GM19099 (cell line): ENCODE results near the gene CDH13.

Source experiments
- POLR2A ChIP-seq: IDR thresholded peaks from 3 replicates; pipeline ENCODE4 v1.6.1; 2011; ENCODE audit warnings: low read depth; ENCODE audit not compliant: insufficient read length; ENCODE audit errors: extremely low read depth

CDH13 gene

DNA sequence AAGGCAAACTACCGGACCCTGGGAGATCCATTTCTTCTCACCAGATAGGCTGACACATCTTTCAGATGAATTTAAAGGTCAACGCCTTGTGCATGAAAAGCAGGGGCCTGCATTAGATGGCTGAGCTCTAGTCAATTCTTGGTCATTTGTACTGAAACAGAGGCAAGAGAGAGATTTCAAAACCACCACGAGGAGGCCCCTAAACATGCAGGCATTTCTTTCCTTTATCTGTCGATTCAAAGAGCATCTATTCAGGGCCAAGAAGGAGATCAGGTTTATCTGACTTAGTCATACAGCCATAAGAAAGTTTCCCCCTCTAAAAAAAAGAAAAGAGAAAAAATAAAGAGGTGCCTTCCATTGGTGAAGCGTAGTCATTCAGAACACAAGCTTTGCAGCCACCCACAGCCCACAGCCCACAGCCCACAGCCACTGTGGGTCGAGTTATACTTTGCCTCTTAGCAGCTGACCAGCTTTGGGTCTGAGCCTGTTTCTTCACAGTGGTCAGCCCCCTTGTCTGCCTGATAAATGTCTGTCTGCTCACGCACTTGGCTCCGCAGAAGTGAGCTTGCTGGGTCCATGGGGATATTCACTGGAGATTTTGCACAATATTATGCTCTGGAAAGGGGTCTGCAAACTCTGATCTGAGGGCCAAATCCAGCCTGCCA lies 207.5 kb downstream of the CDH13 start:
- no peak for TF ChIP-seq POLR2A

DNA sequence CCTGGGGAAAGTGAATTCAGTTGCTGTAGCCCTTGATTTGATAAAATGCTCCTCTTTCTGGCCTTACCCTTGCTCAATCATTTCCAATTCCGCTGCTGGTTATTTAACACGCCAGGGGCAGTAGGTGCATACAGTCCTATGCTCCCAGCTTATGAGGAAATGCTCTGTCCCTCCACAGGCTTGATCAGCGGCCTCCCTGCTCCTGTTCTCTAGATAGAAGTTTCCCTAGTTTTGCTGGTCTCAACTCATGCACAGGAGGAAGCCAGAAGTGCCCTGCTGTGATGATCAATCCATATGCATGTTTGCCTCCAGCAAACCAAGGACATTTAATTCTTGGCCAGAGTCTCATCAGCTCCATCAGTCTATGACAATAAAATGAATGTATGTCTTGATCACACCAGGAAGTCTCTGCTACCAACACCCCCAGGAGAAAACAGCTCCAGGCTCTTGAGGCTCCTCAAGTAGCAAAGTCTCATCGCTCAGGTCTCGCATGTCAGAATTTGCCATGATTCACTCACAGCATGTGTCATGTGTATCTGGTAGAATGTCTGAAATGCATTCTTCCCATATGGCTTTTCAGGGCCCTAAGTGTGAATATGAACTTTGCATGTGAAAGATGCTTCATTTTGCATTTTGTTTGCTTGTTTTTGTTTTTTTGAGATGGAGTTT lies 208.9 kb downstream of the CDH13 start:
- no peak for TF ChIP-seq POLR2A

DNA sequence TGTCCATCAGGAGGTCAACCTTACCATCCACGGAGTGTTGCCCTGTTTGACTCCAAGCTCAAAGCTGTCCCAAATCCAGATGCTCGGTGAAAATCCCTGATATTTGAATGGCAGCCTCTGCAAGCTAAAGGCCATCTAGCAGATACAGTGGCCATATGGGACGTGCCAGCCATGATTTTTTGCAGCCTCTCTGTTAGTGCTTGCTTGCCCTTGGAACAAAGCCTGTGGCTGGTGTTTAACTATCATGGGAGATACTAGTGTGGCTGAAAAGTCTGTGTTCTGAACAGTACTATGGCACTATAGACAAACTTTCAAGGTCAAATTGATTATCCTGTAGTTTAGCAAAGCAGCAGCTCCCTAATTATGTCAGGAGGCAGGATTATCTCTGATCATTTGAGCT lies 214.3 kb downstream of the CDH13 start:
- no peak for TF ChIP-seq POLR2A

DNA sequence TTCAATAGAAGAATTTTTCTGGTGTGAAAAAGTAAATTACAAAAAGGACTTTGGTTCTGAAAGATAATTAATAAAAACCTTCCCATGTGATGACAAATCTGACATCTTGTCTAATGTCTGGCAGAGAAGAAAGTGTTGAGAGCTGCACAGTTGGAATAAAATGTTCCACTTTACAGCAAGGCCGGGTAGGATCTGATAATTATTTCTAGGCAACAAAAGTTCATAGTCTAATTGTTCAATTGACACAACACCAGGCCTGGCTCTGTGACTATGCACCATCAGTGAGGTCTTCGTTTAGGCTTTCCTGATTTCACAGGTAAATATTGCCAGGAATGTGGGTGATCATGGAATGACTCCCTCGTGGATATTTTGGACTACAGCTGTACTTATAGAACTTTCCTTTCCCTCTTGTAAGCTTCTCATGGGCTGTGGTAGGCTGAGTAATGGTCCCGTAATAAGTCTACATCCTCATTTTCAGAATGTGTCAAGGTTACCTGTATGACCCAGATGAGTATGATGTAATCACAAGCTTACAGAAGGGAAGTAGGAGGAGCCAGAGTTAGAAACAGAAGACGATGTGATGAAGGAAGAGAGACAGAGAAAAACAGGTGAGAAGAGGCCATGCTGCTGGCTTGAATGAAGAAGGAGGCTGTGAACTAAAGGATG lies 217.0 kb downstream of the CDH13 start:
- no peak for TF ChIP-seq POLR2A

DNA sequence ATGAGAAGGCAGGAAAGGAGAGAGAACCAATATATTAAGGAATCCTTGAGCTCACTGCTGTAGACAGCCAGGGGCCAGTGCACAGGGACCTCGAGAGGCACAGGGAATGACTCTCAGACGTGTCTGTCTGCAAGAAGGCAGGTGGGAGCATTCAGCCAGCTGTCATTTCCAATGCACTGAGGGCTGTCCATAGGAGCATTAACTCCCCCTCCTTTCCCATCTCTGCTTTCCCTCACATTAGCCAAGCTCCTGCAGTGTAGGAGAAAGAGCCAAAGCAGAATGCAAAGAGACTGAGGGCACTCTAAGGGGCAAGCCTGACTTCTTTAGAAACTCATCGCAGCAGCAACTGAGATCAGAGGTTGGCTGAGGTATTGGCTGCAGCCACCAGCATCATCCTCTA lies 218.3 kb downstream of the CDH13 start:
- TF ChIP-seq POLR2A: no peak

DNA sequence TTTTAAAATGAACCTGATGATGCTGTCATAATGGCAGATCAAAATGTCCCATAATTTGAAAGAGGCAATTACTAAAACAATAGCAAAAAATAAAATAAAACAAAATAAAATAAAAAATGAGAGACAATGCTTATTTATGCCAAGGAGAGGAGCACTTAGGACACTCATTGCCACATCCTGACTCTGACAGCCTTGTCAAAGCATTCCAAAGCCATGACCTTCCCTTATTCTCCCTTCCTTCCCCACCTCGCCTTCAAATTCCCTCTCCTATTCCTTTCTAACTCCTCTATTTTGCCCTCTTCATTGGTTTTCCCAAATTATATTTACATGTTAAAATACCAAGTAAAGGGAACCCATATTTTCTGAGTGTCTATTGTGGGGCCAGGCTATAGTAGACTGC lies 220.0 kb downstream of the CDH13 start:
- no peak for TF ChIP-seq POLR2A

DNA sequence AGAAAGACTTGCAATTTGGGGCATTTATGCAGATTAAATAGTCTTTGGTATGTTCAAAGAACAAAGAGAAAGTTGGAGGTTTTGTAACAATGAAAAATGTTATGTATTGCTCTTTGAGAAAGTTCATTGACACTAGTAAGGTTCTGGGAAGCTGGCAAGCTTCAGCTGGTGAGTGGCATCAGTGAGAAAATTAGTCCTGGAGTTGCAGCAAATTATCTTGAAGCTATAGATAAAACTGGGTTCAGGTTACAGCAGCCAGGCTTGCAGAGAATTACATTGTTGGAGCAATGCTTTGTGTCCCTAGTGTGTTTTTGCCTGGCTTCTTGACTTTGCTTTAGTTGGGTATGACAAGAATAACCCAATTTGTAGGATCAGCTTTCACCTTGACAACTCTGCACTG lies 221.2 kb downstream of the CDH13 start:
- no peak for TF ChIP-seq POLR2A

DNA sequence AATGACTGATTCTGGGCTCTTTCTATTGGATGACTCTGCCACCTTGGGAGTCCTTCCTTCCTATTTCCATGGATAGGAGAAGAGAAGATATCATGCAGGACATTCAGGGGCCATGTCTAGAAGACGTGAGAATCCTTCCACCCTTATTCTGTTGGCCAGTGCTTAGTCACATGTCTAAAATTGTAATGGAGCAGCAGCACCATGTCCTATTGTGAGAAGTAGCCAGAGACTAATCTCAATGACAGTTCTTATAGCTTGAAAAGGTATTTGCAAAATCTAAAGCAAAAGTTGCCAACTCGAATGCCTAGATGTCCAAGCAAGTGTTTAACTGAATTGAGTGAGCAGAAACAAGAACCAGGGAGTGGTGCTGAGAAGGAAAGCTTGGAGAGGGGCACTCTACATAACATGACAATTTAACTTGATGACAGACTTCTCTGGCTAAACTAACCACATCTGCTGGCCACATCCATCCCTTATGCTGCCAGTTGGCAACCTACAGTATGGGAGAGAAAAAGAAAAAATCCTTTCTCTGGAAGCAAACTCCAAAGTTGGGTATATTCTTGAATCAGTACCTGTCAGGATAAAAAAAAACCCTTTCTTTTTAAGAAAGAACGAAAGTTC lies 225.7 kb downstream of the CDH13 start:
- TF ChIP-seq POLR2A: no peak

DNA sequence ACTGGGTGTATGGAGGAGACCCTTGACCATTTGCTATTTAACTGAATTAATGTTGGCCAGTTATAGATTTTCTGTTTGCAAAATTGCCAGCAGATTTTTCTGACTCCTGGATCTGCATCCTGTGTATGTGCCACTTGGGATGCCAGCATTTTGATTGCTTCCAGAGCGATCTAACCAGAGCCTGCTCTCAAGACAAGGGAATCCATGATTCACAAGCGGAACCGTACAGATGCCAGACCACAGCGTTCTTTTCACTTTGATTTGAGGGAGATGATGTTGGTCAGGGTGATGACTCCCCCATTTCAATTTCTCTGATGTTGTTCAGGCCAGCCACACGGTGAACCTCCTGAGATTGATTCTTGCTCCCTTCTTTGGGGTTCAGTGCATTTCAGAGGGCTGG lies 228.7 kb downstream of the CDH13 start:
- no peak for TF ChIP-seq POLR2A

DNA sequence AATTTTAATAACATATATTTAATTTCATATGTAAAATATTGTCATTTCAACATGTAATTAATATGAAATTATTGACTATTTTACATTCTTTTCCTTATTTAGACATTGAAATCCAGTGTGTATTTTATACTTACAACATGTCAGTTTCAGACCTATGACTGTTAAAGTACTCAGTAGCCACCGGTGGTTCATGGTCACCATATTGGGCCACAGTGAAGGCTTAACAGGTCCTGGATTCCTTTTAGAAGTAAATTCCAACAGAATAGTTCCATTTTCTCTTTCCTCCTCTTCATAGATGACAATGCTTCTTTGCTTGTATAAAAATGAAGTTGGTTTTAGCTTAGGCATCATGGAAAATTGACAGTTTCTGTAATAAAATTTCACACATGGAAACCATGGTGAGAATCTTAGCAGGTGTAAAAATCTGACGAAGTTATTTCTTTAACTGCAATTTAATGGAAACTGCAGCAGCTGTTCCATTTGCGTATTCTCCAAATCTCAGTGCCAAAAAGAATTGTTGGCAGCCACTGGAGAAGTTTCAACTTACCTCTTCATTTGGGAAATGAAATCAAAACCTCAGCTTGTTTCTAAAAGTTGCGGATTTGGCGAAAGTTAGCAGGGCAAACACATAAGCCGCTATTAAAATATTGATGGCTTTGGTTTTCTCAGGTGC lies 231.1 kb downstream of the CDH13 start:
- TF ChIP-seq POLR2A: no peak

DNA sequence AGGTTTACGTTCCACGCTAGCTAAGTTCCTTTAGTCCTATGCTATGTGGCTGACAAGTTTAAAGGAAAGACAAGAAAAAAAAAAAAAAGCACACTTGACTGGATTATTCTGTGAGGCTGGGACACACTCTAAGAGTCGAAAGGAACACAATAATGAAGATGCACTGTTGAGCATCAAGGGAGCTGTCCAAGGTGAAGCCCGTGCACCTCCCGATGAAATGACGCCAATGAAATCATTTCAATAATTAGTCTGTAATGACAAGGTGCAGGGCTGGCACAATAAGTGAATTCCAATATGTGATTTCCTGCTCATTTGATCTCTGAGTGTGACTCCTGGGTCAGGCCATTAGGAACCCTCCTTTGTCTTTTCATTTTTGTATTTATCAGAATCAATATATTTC lies 232.9 kb downstream of the CDH13 start:
- TF ChIP-seq POLR2A: no peak

DNA sequence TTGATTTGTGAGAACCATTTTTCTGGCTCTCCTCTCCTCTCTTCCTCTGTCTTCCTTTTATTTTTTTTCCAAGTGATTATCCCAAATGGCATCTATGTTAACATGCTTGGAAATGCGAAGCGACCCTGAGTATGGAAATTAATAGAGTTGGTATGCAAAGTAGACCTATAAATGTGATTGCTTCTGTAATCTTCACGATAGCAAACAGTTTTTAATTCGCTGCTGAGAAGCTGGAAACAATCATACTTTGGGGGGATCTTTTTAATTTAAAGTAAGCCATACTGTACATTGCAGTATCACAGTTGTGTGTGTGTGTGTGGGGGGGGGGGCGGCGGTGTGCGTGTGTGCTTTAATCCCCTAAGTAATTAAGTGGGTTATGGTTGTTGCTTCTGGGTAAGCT lies 233.3 kb downstream of the CDH13 start:
- TF ChIP-seq POLR2A: no peak

DNA sequence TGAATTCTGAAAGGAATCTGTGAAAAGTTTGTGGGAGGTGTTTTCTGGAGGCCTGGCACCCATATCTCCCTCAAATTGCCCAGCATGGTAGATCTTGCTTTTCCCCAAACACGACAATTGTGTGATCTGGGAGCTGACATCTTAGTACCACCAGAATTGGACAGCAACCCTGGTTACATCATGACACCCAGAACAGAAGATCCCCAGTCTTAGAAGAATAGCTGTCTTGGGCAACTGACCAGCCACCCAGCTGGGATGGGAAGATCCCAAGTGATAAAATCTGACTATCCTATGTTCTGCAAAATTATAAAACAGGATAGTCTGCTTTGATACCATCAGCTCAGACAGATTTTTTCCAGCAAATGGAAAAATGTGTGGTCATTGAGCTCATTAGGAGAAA lies 235.3 kb downstream of the CDH13 start:
- TF ChIP-seq POLR2A: no peak

DNA sequence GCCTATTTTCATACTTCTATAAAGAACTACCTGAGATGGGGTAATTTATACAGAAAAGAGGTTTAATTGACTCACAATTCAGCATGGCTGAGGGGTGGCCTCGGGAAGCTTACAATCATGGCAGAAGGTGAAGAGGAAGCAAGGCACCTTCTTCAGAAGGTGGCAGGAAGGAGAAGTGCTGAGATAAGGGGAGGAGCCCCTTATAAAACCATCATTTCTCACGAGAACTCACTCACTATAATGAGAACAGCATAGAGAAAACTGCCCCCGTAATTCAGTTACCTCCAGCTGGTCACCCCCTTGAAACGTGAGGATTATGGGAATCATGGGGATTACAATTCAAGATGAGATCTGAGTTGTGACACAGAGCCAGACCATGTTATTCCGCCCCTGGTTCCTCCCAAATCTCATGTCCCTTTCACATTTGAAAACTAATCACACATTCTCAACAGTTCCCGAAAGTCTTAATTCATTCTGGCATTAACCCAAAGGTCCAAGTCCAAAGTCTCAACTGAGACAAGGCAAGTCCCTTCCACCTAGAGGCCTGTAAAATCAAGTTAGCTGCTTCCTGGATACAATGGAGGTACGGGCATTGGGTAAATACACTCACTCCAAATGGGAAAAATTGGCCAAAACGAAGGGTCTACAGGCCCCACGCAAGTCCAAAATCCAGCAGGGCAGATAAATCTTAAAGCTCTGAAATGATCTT lies 237.7 kb downstream of the CDH13 start:
- no peak for TF ChIP-seq POLR2A

DNA sequence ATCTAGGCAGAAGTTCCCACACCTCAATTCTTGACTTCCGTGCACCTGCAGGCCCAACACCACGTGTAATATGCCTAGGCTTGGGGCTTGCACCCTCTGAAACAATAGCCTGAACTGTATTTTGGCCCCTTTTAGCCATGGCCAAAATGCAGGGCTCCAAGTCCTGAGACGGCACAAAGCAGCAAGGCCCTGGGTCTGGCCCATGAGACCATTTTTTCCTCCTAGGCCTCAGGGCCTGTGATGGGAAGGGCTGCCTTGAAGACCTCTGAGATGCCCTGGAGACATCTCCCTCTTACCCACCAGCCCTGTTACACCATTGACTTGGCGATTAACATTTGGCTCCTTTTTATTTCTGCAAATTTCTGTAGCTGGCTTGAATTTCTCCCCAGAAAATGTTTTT lies 238.6 kb downstream of the CDH13 start:
- no peak for TF ChIP-seq POLR2A
